A549 (cell line): ENCODE data around the gene TCP11L1.

Experiments used
- BHLHE40 ChIP-seq: IDR thresholded peaks from 2 replicates; pipeline ENCODE4 v1.6.1; 2012; ENCODE audit warnings: low read depth, low read length, inconsistent platforms
- CEBPB ChIP-seq, 2 experiments: fragments of >200 bp in 1 of 2; sonication (Bioruptor Twin) in 1 of 2; formaldehyde crosslinking in 1 of 2; IDR thresholded peaks; 2 replicates each; pipeline ENCODE4 v1.6.1; 2012 to 2016
- EHMT2 ChIP-seq: fragments of 200-600 bp; sonication (generic); IDR thresholded peaks from 2 replicates; pipeline ENCODE4 v1.6.1; 2016; ENCODE audit warnings: antibody characterized with exemption, low read depth, mild to moderate bottlenecking, moderate library complexity
- EP300 ChIP-seq, 2 experiments: fragments of >200 bp; sonication (Bioruptor Twin); formaldehyde crosslinking; IDR thresholded peaks; 2 replicates in 1 of 2; 3 replicates in 1 of 2; pipeline ENCODE4 v1.6.1; 2016 to 2017
- GATA3 ChIP-seq: IDR thresholded peaks from 2 replicates; pipeline ENCODE4 v1.6.1; 2012; ENCODE audit warnings: borderline replicate concordance
- JUNB ChIP-seq: fragments of >200 bp; sonication (Bioruptor Twin); formaldehyde crosslinking; IDR thresholded peaks from 2 replicates; pipeline ENCODE4 v1.6.1; 2016
- KDM1A ChIP-seq: fragments of 200-600 bp; sonication (generic); IDR thresholded peaks from 2 replicates; pipeline ENCODE4 v1.6.1; 2016; ENCODE audit warnings: low read depth, mild to moderate bottlenecking
- KDM5A ChIP-seq: fragments of 200-600 bp; sonication (generic); IDR thresholded peaks from 2 replicates; pipeline ENCODE4 v1.6.1; 2016; ENCODE audit warnings: antibody characterized with exemption, mild to moderate bottlenecking
- NR3C1 ChIP-seq: fragments of >200 bp; sonication (Bioruptor Twin); formaldehyde crosslinking; IDR thresholded peaks from 3 replicates; pipeline ENCODE4 v1.6.1; 2017
- PHF8 ChIP-seq: fragments of 200-600 bp; sonication (generic); IDR thresholded peaks from 2 replicates; pipeline ENCODE4 v1.6.1; 2016; ENCODE audit warnings: low read depth, mild to moderate bottlenecking, antibody characterized with exemption, moderate library complexity, borderline replicate concordance
- POLR2A ChIP-seq: IDR thresholded peaks from 2 replicates; pipeline ENCODE4 v1.6.1; 2012; ENCODE audit warnings: mild to moderate bottlenecking, low read length
- RAD21 ChIP-seq, 2 experiments: fragments of >200 bp in 1 of 2; sonication (Bioruptor Twin) in 1 of 2; formaldehyde crosslinking in 1 of 2; IDR thresholded peaks in 1 of 2; conservative IDR thresholded peaks in 1 of 2; 2 replicates in 1 of 2; 3 replicates in 1 of 2; pipeline ENCODE4 v1.6.1; 2012 to 2018; ENCODE audit warnings: inconsistent platforms in 1 of 2
- RCOR1 ChIP-seq: fragments of 150-350 bp; IDR thresholded peaks from 2 replicates; pipeline ENCODE4 v1.6.1; 2014; ENCODE audit warnings: antibody characterized with exemption, low read length, low read depth
- TF ChIP-seq, protein P1 (sequence below): fragments of >200 bp; sonication (Bioruptor Twin); formaldehyde crosslinking; IDR thresholded peaks from 3 replicates; pipeline ENCODE4 v1.5.1; 2016

DNA sequence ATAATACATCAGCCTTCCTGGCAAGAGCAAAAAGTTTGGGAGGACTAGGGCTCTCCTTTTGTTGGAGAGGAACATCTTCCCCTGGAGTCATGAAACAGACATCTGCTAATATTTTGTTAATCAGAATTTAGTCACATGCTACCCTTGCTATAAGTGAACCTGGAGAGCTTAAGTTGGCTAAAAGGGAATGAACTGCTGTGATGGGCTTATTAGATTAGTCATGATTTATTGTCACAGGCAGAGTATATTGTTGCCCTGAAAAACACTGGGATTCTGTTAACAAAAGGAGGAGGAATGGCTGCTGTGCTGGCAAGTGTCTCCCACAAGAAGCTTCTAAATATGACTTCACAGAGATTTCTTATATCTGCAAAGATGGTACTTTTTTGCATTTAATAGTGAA lies 16.0 kb downstream of the TCP11L1 start:
- TF ChIP-seq, protein P1, sequence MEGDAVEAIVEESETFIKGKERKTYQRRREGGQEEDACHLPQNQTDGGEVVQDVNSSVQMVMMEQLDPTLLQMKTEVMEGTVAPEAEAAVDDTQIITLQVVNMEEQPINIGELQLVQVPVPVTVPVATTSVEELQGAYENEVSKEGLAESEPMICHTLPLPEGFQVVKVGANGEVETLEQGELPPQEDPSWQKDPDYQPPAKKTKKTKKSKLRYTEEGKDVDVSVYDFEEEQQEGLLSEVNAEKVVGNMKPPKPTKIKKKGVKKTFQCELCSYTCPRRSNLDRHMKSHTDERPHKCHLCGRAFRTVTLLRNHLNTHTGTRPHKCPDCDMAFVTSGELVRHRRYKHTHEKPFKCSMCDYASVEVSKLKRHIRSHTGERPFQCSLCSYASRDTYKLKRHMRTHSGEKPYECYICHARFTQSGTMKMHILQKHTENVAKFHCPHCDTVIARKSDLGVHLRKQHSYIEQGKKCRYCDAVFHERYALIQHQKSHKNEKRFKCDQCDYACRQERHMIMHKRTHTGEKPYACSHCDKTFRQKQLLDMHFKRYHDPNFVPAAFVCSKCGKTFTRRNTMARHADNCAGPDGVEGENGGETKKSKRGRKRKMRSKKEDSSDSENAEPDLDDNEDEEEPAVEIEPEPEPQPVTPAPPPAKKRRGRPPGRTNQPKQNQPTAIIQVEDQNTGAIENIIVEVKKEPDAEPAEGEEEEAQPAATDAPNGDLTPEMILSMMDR = no peak
- TF ChIP-seq EP300 (IDR thresholded peaks at IDR 0.05) (no peak), GATA3 (no peak), NR3C1 (no peak), POLR2A (no peak), RCOR1 (no peak), RAD21 (conservative IDR thresholded peaks at IDR 0.05 in 1 of 2, IDR thresholded peaks at IDR 0.05 in 1 of 2) (no peak), BHLHE40 (no peak), KDM5A (no peak), KDM1A (no peak), PHF8 (no peak), CEBPB (IDR thresholded peaks at IDR 0.05) (no peak), EHMT2 (no peak), JUNB (no peak)
